HG02678 (cell line): ENCODE data around the gene CFDP1.

Experiments used
- ATAC-seq: cut with Tn5 transposase; IDR thresholded peaks from one replicate; pipeline ENCODE4 v1.9.1; 2021; ENCODE audit warnings: mild to moderate bottlenecking, moderate library complexity; ENCODE audit not compliant: unreplicated experiment

Gene CFDP1

GRCh38 chr16:75432828-75433731 is at the start of gene CFDP1:
CFDP1 (minus strand) TSS chr16:75433503; CDS start chr16:75433352, 151 bp downstream.
- ATAC-seq = peak; percentile 93

GRCh38 chr16:75482434-75483205 is 49.3 kb upstream of the CFDP1 start:
- no peak for ATAC-seq

- ATAC-seq = no peak
Measured at GRCh38 chr16:75481475-75481874, 48.2 kb upstream of the CFDP1 start.

- ATAC-seq = no peak
Measured at GRCh38 chr16:75479421-75479990, 46.2 kb upstream of the CFDP1 start.

GRCh38 chr16:75478480-75479345 is 45.4 kb upstream of the CFDP1 start:
- no peak for ATAC-seq

- no peak for ATAC-seq
Measured at GRCh38 chr16:75477680-75478473, 44.6 kb upstream of the CFDP1 start.

GRCh38 chr16:75476817-75477216 is 43.5 kb upstream of the CFDP1 start:
- ATAC-seq = no peak

- no peak for ATAC-seq
Measured at GRCh38 chr16:75475420-75475847, 42.1 kb upstream of the CFDP1 start.

GRCh38 chr16:75472908-75473877 is 39.9 kb upstream of the CFDP1 start:
- ATAC-seq = no peak

GRCh38 chr16:75471723-75472633 is 38.7 kb upstream of the CFDP1 start:
- ATAC-seq = peak; percentile 79

GRCh38 chr16:75466760-75467159 is 33.5 kb upstream of the CFDP1 start:
- ATAC-seq = no peak

- peak; percentile 92 for ATAC-seq
Measured at GRCh38 chr16:75464122-75464918, 31.0 kb upstream of the CFDP1 start, which contains the start of gene TMEM170A. TMEM170A (minus strand) TSS chr16:75464689; CDS start chr16:75464600, 89 bp downstream.

GRCh38 chr16:75463389-75464121 is 30.3 kb upstream of the CFDP1 start:
- peak; percentile 16 for ATAC-seq

- ATAC-seq = no peak
Measured at GRCh38 chr16:75462806-75463205, 29.5 kb upstream of the CFDP1 start.

- ATAC-seq = no peak
Measured at GRCh38 chr16:75461575-75461974, 28.3 kb upstream of the CFDP1 start.

- ATAC-seq = no peak
Measured at GRCh38 chr16:75460446-75460845, 27.1 kb upstream of the CFDP1 start.
